GM12864 (cell line): ENCODE measurements around the gene KCNMA1.

Experiments
- DNase-seq: peaks from one replicate; pipeline ENCODE4 v3.0.0-alpha.2; 2011; ENCODE audit warnings: low read depth
- H3K4me3 ChIP-seq: 2 replicates; pipeline ENCODE4 v1.5.1; 2011; ENCODE audit warnings: mild to moderate bottlenecking, low read depth, low read length, control low read depth
- CTCF ChIP-seq: IDR thresholded peaks from 2 replicates; pipeline ENCODE4 v1.5.1; 2011; ENCODE audit warnings: low read depth, mild to moderate bottlenecking, moderate library complexity, low read length, control low read depth, inconsistent platforms; ENCODE audit errors: missing control alignments

KCNMA1 gene

DNA sequence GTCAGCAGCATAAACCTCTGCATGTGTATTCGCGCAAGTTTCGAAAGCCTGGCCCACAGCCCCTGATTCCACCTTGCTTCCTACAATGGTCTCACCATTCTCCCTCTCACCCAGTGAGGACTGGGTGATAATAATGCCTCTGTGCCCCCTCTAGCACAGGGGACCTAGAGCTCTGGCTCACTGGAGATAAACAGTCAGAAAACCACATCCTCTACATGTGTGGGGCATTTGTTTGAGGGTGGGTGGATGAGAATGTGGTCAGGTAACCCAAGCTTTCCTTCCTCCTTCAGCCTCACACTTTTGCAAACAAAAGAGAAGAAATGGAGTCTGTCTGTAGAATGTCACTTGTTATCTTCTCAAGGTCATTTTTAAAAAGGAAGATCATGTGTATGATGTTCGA lies 373.5 kb downstream of the KCNMA1 start:
- H3K4me3 ChIP-seq: no peak overlapping the region
- TF ChIP-seq CTCF: no peak
- no peak for DNase-seq

- no peak for DNase-seq
- TF ChIP-seq CTCF: no peak
- H3K4me3 ChIP-seq: no peak overlapping the region
Measured at GRCh38 chr10:77263700-77264099, 373.9 kb downstream of the KCNMA1 start.

- no peak for DNase-seq
- no peak overlapping the region for H3K4me3 ChIP-seq
- TF ChIP-seq CTCF: no peak
Measured at GRCh38 chr10:77261146-77261545, 376.5 kb downstream of the KCNMA1 start.

GRCh38 chr10:77259171-77259874 lies 378.3 kb downstream of the KCNMA1 start:
- TF ChIP-seq CTCF: no peak
- H3K4me3 ChIP-seq: no peak overlapping the region
- no peak for DNase-seq

DNA sequence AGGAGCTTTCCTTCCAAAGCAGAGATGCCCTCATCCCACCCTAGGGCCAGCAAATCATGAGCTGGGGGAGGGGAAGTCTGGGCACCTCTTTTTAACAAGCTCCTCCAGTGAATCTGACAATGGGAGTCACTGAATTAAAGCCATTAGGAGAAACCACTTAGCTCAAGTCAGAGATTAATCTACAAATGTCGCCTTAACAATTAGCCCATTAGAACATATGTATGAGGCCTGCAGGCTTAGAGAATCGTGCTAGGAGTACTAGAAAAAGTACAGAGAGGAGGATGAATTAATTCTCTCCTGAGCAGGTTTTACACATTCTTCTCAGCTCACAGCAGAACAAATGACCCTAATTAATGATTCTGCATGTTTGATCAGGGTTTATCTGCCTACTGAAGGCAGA lies 381.3 kb downstream of the KCNMA1 start:
- no peak for DNase-seq
- TF ChIP-seq CTCF: no peak
- no peak overlapping the region for H3K4me3 ChIP-seq

- no peak for DNase-seq
- no peak for TF ChIP-seq CTCF
- no peak overlapping the region for H3K4me3 ChIP-seq
Measured at GRCh38 chr10:77253556-77254064, 384.0 kb downstream of the KCNMA1 start.

GRCh38 chr10:77253147-77253545 lies 384.5 kb downstream of the KCNMA1 start:
- no peak for TF ChIP-seq CTCF
- no peak overlapping the region for H3K4me3 ChIP-seq
- DNase-seq: no peak
